Bronchial epithelial cell (primary cell): ENCODE measurements around the gene OPN4. TPM values are rescaled to one million over a fixed set of nuclear protein-coding genes. Genes with fewer than 3 reads are reported as not detected.

Experiments used
- DNase-seq: peaks from one replicate; pipeline ENCODE4 v3.0.0-alpha.2; 2010; ENCODE audit warnings: low read depth
- FAIRE-seq: peaks from 2 replicates; lab custom pipeline; 2011; peaks lifted over from hg19 to GRCh38; lab: Jason Lieb, UNC
- H3K27me3 ChIP-seq: 2 replicates; pipeline ENCODE4 v1.5.1; 2011; ENCODE audit warnings: low read length; ENCODE audit not compliant: control insufficient read depth, insufficient read depth
- H3K36me3 ChIP-seq: 2 replicates; pipeline ENCODE4 v1.5.1; 2011; ENCODE audit warnings: low read length; ENCODE audit not compliant: control insufficient read depth, insufficient read depth
- H3K4me3 ChIP-seq: 2 replicates; pipeline ENCODE4 v1.5.1; 2011; ENCODE audit warnings: mild to moderate bottlenecking, low read depth, low read length, control low read depth
- total RNA-seq: library from RNA; depleted of rRNA; stranded (reverse); fragments of >200 nt; gene quantifications from 2 replicates; pipeline ENCODE4 v1.2.1, GENCODE V29; 2014
- TF ChIP-seq, protein P1 (sequence below): IDR thresholded peaks from 2 replicates; pipeline ENCODE4 v1.5.1; 2011; ENCODE audit warnings: mild to moderate bottlenecking, moderate library complexity, low read length, control low read depth, inconsistent platforms; ENCODE audit not compliant: insufficient read depth, severe bottlenecking

OPN4 gene
- total RNA-seq, 1 donor from 2014 or later = not detected

DNA sequence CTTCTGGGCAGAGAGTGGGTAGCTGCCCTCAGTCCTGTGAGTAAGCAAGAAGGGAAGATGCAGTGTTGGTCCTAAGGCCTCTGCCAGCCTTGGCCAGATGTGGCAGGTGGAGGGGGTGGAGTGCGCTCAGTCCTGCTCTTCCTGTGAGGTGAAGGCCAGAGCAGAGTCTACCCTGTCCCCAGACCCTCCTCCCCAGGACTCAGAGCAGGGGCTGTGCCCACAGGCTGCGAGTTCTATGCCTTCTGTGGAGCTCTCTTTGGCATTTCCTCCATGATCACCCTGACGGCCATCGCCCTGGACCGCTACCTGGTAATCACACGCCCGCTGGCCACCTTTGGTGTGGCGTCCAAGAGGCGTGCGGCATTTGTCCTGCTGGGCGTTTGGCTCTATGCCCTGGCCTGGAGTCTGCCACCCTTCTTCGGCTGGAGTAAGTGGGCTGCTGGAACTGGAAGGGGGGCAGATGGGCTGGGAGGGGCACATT lies 4.0 kb downstream of the OPN4 start:
- DNase-seq = no peak
- peak; percentile 66 for FAIRE-seq
- TF ChIP-seq, protein P1, sequence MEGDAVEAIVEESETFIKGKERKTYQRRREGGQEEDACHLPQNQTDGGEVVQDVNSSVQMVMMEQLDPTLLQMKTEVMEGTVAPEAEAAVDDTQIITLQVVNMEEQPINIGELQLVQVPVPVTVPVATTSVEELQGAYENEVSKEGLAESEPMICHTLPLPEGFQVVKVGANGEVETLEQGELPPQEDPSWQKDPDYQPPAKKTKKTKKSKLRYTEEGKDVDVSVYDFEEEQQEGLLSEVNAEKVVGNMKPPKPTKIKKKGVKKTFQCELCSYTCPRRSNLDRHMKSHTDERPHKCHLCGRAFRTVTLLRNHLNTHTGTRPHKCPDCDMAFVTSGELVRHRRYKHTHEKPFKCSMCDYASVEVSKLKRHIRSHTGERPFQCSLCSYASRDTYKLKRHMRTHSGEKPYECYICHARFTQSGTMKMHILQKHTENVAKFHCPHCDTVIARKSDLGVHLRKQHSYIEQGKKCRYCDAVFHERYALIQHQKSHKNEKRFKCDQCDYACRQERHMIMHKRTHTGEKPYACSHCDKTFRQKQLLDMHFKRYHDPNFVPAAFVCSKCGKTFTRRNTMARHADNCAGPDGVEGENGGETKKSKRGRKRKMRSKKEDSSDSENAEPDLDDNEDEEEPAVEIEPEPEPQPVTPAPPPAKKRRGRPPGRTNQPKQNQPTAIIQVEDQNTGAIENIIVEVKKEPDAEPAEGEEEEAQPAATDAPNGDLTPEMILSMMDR = no peak
- Histone ChIP-seq H3K4me3 (no peak overlapping the region), H3K27me3 (peaks cover under 1% of the 10 kb centered on the region), H3K36me3 (no peaks in the 10 kb centered on the region)

DNA sequence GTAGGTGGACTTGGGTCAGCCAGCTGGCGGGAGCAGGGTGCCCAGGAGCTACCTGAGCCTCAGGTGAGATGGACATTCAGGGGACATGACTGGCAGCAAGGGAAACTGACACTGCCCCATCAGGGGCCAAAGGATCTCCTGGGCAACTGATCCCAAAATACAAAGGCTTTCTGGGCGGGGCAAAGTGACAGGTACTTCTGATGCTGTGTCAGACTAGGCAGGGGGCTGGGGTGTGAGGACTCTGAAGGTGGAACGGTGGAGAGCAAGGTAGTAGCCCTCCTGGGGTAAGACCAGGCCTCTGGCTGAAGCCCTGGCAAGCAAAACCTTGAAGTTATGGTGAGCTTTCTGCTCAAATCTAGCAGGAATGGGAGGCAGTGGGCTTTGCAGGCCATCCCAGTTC lies 4.4 kb downstream of the OPN4 start:
- TF ChIP-seq, protein P1 = no peak
- no peak overlapping the region for H3K4me3 ChIP-seq
- no peak for DNase-seq
- H3K36me3 ChIP-seq = no peaks in the 10 kb centered on the region
- FAIRE-seq = no peak
- H3K27me3 ChIP-seq = peaks cover 2% of the 10 kb centered on the region

DNA sequence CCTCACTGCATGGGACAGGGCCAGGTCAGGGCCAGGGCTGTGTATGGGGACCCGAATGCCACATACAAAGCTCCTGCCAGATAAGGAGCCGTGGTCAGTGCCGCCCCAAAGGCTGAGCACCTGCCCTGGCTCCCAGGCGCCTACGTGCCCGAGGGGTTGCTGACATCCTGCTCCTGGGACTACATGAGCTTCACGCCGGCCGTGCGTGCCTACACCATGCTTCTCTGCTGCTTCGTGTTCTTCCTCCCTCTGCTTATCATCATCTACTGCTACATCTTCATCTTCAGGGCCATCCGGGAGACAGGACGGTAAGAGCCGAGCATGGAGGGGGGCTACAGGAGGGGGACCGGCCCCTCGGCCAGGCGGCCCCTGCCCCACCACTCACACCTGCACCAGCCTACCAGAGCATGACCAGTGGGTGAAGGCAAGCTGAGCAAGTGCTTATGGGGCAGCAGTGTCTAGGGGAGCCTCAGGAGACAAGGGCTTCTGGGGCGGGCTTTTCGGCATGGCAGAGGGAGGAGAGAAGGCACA lies 4.9 kb downstream of the OPN4 start:
- no peak for FAIRE-seq

DNA sequence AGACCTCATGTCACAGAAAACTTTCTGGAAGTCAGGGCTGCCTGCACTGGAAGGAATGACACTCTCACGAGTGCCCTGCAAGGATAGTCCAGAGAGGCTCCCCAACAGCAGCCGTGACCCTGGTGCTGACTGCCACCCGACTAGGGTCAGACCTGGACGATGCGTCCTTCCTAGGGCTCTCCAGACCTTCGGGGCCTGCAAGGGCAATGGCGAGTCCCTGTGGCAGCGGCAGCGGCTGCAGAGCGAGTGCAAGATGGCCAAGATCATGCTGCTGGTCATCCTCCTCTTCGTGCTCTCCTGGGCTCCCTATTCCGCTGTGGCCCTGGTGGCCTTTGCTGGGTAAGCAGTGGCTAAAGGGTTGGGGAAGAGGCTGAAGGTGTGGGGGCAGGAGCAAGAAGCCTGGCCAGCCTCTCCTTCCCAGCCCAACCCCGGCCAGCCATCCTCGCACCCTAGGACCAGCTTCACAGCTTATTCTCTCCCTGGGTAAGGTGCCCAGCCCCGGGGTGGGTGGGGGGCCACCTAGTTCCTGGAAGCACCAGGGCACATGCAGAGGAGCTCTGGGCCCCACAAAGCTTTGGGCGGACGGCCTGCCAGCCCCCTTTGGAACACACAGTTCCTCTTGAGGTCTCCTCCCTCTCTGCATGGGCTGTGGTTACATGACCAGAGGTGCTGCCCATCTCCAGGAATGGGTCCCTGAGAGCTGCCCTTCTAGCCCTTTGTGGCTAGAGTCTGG lies 5.5 kb downstream of the OPN4 start:
- DNase-seq (no peak), FAIRE-seq (no peak)
- Histone ChIP-seq H3K36me3 (no peaks in the 10 kb centered on the region), H3K4me3 (no peak overlapping the region), H3K27me3 (peaks cover 2% of the 10 kb centered on the region)
- TF ChIP-seq, protein P1 = no peak

More for the DNA sequence above, 4.9 kb downstream of the OPN4 start:
- H3K36me3 ChIP-seq = no peaks in the 10 kb centered on the region
- no peak overlapping the region for H3K4me3 ChIP-seq
- H3K27me3 ChIP-seq = peaks cover 2% of the 10 kb centered on the region
- TF ChIP-seq, protein P1 = no peak
- no peak for DNase-seq

DNA sequence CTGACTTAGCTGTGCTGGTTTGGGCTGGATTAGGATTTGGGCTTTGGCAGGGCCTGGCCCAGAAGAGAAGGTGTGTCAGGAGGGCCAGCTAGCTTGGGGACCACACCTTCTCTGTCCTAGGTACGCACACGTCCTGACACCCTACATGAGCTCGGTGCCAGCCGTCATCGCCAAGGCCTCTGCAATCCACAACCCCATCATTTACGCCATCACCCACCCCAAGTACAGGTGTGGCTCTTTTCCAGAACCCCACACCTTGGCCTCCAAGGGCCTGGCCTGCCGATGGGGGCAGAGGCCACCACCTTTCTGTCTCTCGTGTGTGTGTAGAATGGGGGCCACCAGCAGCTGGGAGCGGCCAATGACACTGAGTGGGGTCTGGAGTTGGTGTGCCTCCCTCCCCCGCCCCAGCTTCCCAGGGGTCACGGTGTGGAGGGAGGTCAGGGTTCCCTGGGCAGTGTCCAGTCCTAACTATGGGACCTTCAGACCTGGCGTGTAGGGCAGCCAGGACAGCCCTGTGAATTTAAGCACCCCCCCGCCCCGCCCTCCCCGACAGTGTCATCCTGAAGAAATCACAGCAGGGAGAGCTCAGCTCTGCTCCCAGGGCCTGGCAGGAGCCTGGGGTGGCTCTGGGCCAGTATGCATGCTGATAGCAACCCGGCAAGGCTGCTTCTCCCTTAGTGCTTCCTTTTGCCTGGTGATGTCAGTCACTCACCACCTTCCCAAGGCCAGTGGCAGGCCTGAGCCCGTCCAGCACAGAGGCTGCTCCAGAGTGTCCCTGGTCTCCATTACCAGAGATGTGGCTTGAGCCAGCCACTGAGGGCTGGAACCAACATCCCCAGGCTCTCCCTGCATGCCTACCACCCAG lies 7.0 kb downstream of the OPN4 start:
- H3K36me3 ChIP-seq = no peaks in the 10 kb centered on the region
- no peak for FAIRE-seq
- peaks cover 2% of the 10 kb centered on the region for H3K27me3 ChIP-seq
- peak; percentile 40 for DNase-seq
- no peak overlapping the region for H3K4me3 ChIP-seq
- TF ChIP-seq, protein P1 = no peak
